Left kidney (tissue), 2 donors: Measurements from ENCODE around the gene RPS14. TPM values are rescaled to one million over a fixed set of nuclear protein-coding genes. Genes with fewer than 3 reads are reported as not detected.
"Not testable (repeated sequence)": the region's sequence is repeated elsewhere in the genome, so short reads cannot be mapped to it uniquely, and the experiment has no call there.

Source experiments
- DNase-seq: peaks from one replicate; pipeline ENCODE4 v3.0.0-alpha.2; 2013
- polyA plus RNA-seq: library from polyadenylated mRNA; unstranded; fragments of 120-200 nt; gene quantifications from one replicate; pipeline ENCODE4 v1.2.1, GENCODE V29; 2013; ENCODE audit not compliant: insufficient read length

RPS14 gene
- polyA plus RNA-seq, 1 donor, result 1,953 TPM

GRCh38 chr5:150422758-150423157 is 26.8 kb downstream of the RPS14 start:
- no peak for DNase-seq

- no peak for DNase-seq
These were observed 27.5 kb downstream of the RPS14 start for GRCh38 chr5:150422075-150422474.

GRCh38 chr5:150419630-150420270 is 29.8 kb downstream of the RPS14 start:
- no peak for DNase-seq

- DNase-seq, result not testable (repeated sequence)
These were observed 35.4 kb downstream of the RPS14 start for GRCh38 chr5:150413902-150414790.

GRCh38 chr5:150413176-150413901 is 36.2 kb downstream of the RPS14 start:
- DNase-seq, result peak; percentile 17

- peak; percentile 77 for DNase-seq
These were observed 37.0 kb downstream of the RPS14 start, which contains the start of gene CD74 for GRCh38 chr5:150412319-150413175. Gene CD74 (minus strand): TSS chr5:150412910. CDS start chr5:150412749, 161 bp downstream.

- DNase-seq, result no peak
These were observed 38.1 kb downstream of the RPS14 start for GRCh38 chr5:150411245-150411979.

- DNase-seq, result peak; percentile 77
These were observed 38.9 kb downstream of the RPS14 start for GRCh38 chr5:150410524-150411244.

- DNase-seq, result peak; percentile 85
These were observed 39.7 kb downstream of the RPS14 start for GRCh38 chr5:150409638-150410523.

- DNase-seq, result no peak
These were observed 41.2 kb downstream of the RPS14 start for GRCh38 chr5:150408231-150408943.

GRCh38 chr5:150407096-150407720 is 42.3 kb downstream of the RPS14 start:
- no peak for DNase-seq

GRCh38 chr5:150406723-150407095 is 42.8 kb downstream of the RPS14 start:
- DNase-seq, result no peak

- no peak for DNase-seq
These were observed 43.3 kb downstream of the RPS14 start for GRCh38 chr5:150406103-150406722.

GRCh38 chr5:150404941-150405816 is 44.4 kb downstream of the RPS14 start:
- no peak for DNase-seq

GRCh38 chr5:150404535-150404934 is 45.0 kb downstream of the RPS14 start:
- no peak for DNase-seq

- no peak for DNase-seq
These were observed 45.4 kb downstream of the RPS14 start for GRCh38 chr5:150404121-150404520.
